GM12878 (cell line): Measurements from ENCODE around the gene TTLL10. TPM values are rescaled to one million over a fixed set of nuclear protein-coding genes. Genes with fewer than 3 reads are reported as not detected.
"Not testable (repeated sequence)": the region's sequence is repeated elsewhere in the genome, so short reads cannot be mapped to it uniquely, and the experiment has no call there.

Experiments
- ATAC-seq: fragments of 200-7000 bp; cut with Tn5 transposase; 3 replicates; pipeline ENCODE4 v1.9.1; 2020; ENCODE audit warnings: mild to moderate bottlenecking, moderate library complexity
- BruUV-seq: library from RNA; stranded (reverse); fragments of 400-500 nt; replicated peaks from 2 replicates; lab custom pipeline; 2021; lab: Mats Ljungman, UMichigan
- CTCF ChIA-PET: fragments of 300-600 bp; sonication (Branson Sonifier 250); formaldehyde crosslinking; extraction: SDS; loops from one replicate; lab custom pipeline; 2021; ENCODE audit warnings: inconsistent platforms; lab: Yijun Ruan, JAX
- POLR2A ChIA-PET: fragments of 350-600 bp; formaldehyde crosslinking; extraction: SDS; loops from one replicate; lab custom pipeline; 2021; ENCODE audit warnings: inconsistent platforms; lab: Charles Lee
- RAD21 ChIA-PET: fragments of 300-600 bp; sonication (Branson Sonifier 250); formaldehyde crosslinking; loops from one replicate; lab custom pipeline; 2023; ENCODE audit warnings: antibody characterized with exemption; ENCODE audit not compliant: unreplicated experiment; lab: Charles Lee
- SMC1A ChIA-PET: fragments of 300-600 bp; sonication (Branson Sonifier 250); formaldehyde crosslinking; loops from one replicate; lab custom pipeline; 2023; ENCODE audit not compliant: unreplicated experiment, uncharacterized antibody; lab: Charles Lee
- DNase-seq: peaks from one replicate; pipeline ENCODE4 v3.0.0-alpha.2; 2011; ENCODE audit warnings: low read depth, low spot score
- FAIRE-seq: peaks from 3 replicates; lab custom pipeline; 2011; peaks lifted over from hg19 to GRCh38; lab: Jason Lieb, UNC
- H2AFZ ChIP-seq: 2 replicates; pipeline ENCODE4 v1.6.0; 2011; ENCODE audit warnings: low read depth, low read length, control low read depth; ENCODE audit not compliant: control insufficient read depth
- H3K27ac ChIP-seq: 2 replicates; pipeline ENCODE4 v1.5.1; 2011; ENCODE audit warnings: control low read depth; ENCODE audit not compliant: control insufficient read depth, insufficient read depth
- H3K27me3 ChIP-seq, 2 experiments: replicated peaks in 1 of 2; 2 replicates each; pipeline versions ENCODE4 v1.6.0 to v1.6.1; 2011; ENCODE audit warnings: low read length in 1 of 2; ENCODE audit not compliant: control insufficient read depth in 2 of 2, insufficient read depth in 2 of 2
- H3K36me3 ChIP-seq, 2 experiments: 2 replicates each; pipeline ENCODE4 v1.5.1; 2011; ENCODE audit warnings: low read length in 1 of 2; ENCODE audit not compliant: control insufficient read depth in 2 of 2, insufficient read depth in 2 of 2
- H3K4me1 ChIP-seq: 2 replicates; pipeline ENCODE4 v1.6.1; 2011; ENCODE audit warnings: mild to moderate bottlenecking, low read length, moderate library complexity, mixed read lengths; ENCODE audit not compliant: control insufficient read depth, insufficient read depth
- H3K4me2 ChIP-seq: 2 replicates; pipeline ENCODE4 v1.6.0; 2011; ENCODE audit warnings: control low read depth; ENCODE audit not compliant: control insufficient read depth, insufficient read depth
- H3K4me3 ChIP-seq: fragments of 200-600 bp; sonication (generic); 2 replicates; pipeline ENCODE4 v1.5.1; 2016
- H3K79me2 ChIP-seq: 2 replicates; pipeline ENCODE4 v1.6.0; 2011; ENCODE audit warnings: low read length; ENCODE audit not compliant: control insufficient read depth, insufficient read depth
- H3K9ac ChIP-seq: 2 replicates; pipeline ENCODE4 v1.8.0; 2011; ENCODE audit warnings: low read length, control low read depth, mixed read lengths; ENCODE audit not compliant: control insufficient read depth, insufficient read depth
- H3K9me3 ChIP-seq: replicated peaks from 3 replicates; pipeline ENCODE4 v1.5.1; 2011; ENCODE audit warnings: mild to moderate bottlenecking, low read length; ENCODE audit not compliant: control insufficient read depth, insufficient read depth
- H4K20me1 ChIP-seq: 2 replicates; pipeline ENCODE4 v1.6.0; 2011; ENCODE audit not compliant: control insufficient read depth, insufficient read depth
- EZH2 ChIP-seq: IDR thresholded peaks from 2 replicates; pipeline ENCODE4 v1.6.1; 2012; ENCODE audit warnings: low read depth, mild to moderate bottlenecking, control low read depth, inconsistent platforms, low read length, borderline replicate concordance; ENCODE audit not compliant: control insufficient read depth
- FOXK2 ChIP-seq: fragments of 450-650 bp; IDR thresholded peaks from 2 replicates; pipeline ENCODE4 v1.6.1; 2017; ENCODE audit warnings: mild to moderate bottlenecking, moderate library complexity
- KAT2A ChIP-seq: conservative IDR thresholded peaks from 2 replicates; pipeline ENCODE4 v1.6.1; 2011; ENCODE audit warnings: low read depth, low read length; ENCODE audit not compliant: control insufficient read depth
- LARP7 ChIP-seq: fragments of 450-650 bp; IDR thresholded peaks from 2 replicates; pipeline ENCODE4 v1.6.1; 2017; ENCODE audit warnings: mild to moderate bottlenecking
- RCOR1 ChIP-seq: conservative IDR thresholded peaks from 2 replicates; pipeline ENCODE4 v1.6.1; 2012; ENCODE audit warnings: low read depth, low read length, improper control_type of control experiment
- RELA ChIP-seq: fragments of 450-650 bp; IDR thresholded peaks from 2 replicates; pipeline ENCODE4 v1.8.0; 2014; ENCODE audit warnings: borderline replicate concordance; ENCODE audit not compliant: partially characterized antibody
- TARDBP ChIP-seq: IDR thresholded peaks from 2 replicates; pipeline ENCODE4 v1.6.1; 2016; ENCODE audit warnings: borderline replicate concordance
- ZBTB33 ChIP-seq: fragments of 450-650 bp; IDR thresholded peaks from 2 replicates; pipeline ENCODE4 v1.6.1; 2017; ENCODE audit warnings: mild to moderate bottlenecking
- WGBS: methylation state at CpG from one replicate; pipeline ENCODE4 v1.1.6; 2016; ENCODE audit warnings: low lambda C conversion rate; ENCODE audit not compliant: insufficient replicate concordance, insufficient coverage; ENCODE audit errors: missing lambda C conversion rate; 5-methylcytosine and 5-hydroxymethylcytosine counted together
- in situ Hi-C: fragments of 300-500 bp; cut with MboI; formaldehyde crosslinking; loops from 9 replicates; pipeline ENCODE4 v1.14.3; 2018; ENCODE audit warnings: mixed read lengths
- intact Hi-C: fragments of 100-400 bp; cut with micrococcal nuclease; formaldehyde crosslinking; loops from one replicate; pipeline ENCODE4 v1.14.2; 2022; ENCODE audit not compliant: unreplicated experiment
- polyA plus RNA-seq, 11 experiments: library from polyadenylated mRNA; depleted of rRNA in 4 of 11; unstranded in 6 of 11; stranded (reverse) in 5 of 11; fragments of >200 nt; fragmentation: Nextera tagmentation in 4 of 11; fragmentation: Illumina TruSeq in 1 of 11; extraction: Ambion mirVana in 4 of 11; extraction: Trizol in 1 of 11; gene quantifications; 1 replicate in 1 of 11; 2 replicates in 10 of 11; pipeline versions ENCODE4 v1.2.1 to v1.2.3, GENCODE V29; 2011 to 2016; ENCODE audit warnings: inconsistent platforms in 2 of 11, missing spikeins in 2 of 11, low read depth in 1 of 11
- total RNA-seq, 4 experiments: library from RNA; depleted of rRNA in 3 of 4; stranded (reverse); fragments of >200 nt in 3 of 4; fragmentation: Illumina TruSeq in 1 of 4; extraction: Trizol in 1 of 4; gene quantifications; 2 replicates each; pipeline versions ENCODE4 v1.2.1 to v1.2.3, GENCODE V29; 2013 to 2021
- TF ChIP-seq, protein P1 (sequence below): fragments of 450-650 bp; IDR thresholded peaks from 2 replicates; pipeline ENCODE4 v1.6.1; 2018; ENCODE audit warnings: borderline replicate concordance, mild to moderate bottlenecking; ENCODE audit not compliant: partially characterized antibody

TTLL10 gene
- total and polyA plus RNA-seq, 10 of the 15 experiments (the other 5 are each of a cell fraction or from before 2014, with no cell fraction given) = not detected

- intact Hi-C loops (no loop called here), in situ Hi-C loops (no loop called here)
- SMC1A ChIA-PET = no interaction called here
- no TSS peak for BruUV-seq
- TF ChIP-seq ZBTB33 (no peak), RCOR1 (no peak), RELA (no peak), FOXK2 (no peak), KAT2A (no peak), EZH2 (no peak), TARDBP (no peak), LARP7 (no peak)
- TF ChIP-seq, protein P1, sequence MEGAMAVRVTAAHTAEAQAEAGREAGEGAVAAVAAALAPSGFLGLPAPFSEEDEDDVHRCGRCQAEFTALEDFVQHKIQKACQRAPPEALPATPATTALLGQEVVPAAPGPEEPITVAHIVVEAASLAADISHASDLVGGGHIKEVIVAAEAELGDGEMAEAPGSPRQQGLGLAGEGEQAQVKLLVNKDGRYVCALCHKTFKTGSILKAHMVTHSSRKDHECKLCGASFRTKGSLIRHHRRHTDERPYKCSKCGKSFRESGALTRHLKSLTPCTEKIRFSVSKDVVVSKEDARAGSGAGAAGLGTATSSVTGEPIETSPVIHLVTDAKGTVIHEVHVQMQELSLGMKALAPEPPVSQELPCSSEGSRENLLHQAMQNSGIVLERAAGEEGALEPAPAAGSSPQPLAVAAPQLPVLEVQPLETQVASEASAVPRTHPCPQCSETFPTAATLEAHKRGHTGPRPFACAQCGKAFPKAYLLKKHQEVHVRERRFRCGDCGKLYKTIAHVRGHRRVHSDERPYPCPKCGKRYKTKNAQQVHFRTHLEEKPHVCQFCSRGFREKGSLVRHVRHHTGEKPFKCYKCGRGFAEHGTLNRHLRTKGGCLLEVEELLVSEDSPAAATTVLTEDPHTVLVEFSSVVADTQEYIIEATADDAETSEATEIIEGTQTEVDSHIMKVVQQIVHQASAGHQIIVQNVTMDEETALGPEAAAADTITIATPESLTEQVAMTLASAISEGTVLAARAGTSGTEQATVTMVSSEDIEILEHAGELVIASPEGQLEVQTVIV = no peak
- Histone ChIP-seq H4K20me1 (no peaks in the 10 kb centered on the region), H3K79me2 (no peaks in the 10 kb centered on the region), H3K4me2 (no peak overlapping the region), H3K27ac (no peak overlapping the region), H3K9me3 (no peaks in the 10 kb centered on the region; the same call in 2 of the 3 replicates), H2AFZ (no peak overlapping the region), H3K27me3 (no peaks in the 10 kb centered on the region; a peak in 2 of 4 replicates), H3K4me1 (peaks cover 16% of the 10 kb centered on the region), H3K4me3 (no peak overlapping the region), H3K9ac (no peak overlapping the region), H3K36me3 (no peaks in the 10 kb centered on the region)
- ATAC-seq (no peak), FAIRE-seq (no peak), DNase-seq (no peak)
- CTCF ChIA-PET = no interaction called here
- POLR2A ChIA-PET = no interaction called here
- 55% methylated on average over 27 of the region's 29 CpGs for WGBS
- RAD21 ChIA-PET = interaction anchor here (1.4 kb wide), 1 partner anchor 53 kb away, joined by 4 read pairs; no protein-coding TSS in a partner anchor
Measured at GRCh38 chr1:1175221-1176062, 1.8 kb downstream of the TTLL10 start.

DNA sequence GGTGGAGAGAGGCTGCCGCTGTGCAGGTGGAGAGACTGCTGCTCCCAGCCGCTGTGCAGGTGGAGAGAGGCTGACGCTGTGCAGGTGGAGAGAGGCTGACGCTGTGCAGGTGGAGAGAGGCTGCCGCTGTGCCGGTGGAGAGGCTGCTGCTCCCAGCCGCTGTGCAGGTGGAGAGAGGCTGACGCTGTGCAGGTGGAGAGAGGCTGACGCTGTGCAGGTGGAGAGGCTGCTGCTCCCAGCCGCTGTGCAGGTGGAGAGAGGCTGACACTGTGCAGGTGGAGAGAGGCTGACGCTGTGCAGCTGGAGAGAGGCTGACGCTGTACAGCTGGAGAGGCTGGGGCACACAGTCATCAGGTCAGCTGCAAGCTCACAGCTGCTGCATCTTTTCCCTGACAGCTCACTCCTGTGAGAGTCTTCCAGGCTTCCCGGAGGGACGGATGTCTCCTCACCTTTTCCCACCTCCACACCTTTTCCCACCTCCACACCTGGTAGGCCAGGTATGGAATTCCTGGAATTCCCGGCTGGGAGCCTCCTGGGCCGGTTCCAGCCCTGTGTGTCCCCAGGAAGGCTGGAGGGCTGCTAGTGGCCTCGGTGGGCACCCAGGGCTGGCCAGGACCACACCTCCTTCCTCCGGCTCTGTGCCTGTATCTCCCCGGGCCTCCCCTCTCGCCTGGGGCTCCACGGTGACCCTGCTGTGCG lies 2.5 kb downstream of the TTLL10 start:
- H3K9ac ChIP-seq, H3K9me3 ChIP-seq, DNase-seq, H3K36me3 ChIP-seq, CTCF ChIA-PET, BruUV-seq, intact Hi-C loops, in situ Hi-C loops, SMC1A ChIA-PET, H2AFZ ChIP-seq, FAIRE-seq, H3K4me3 ChIP-seq, H3K27me3 ChIP-seq, H3K4me2 ChIP-seq, H3K27ac ChIP-seq, ATAC-seq, H4K20me1 ChIP-seq, H3K79me2 ChIP-seq, POLR2A ChIA-PET: not testable (repeated sequence)
- WGBS = 43% methylated on average over 22 of the region's 22 CpGs
- peaks cover 14% of the 10 kb centered on the region for H3K4me1 ChIP-seq
- RAD21 ChIA-PET = interaction anchor here (1.4 kb wide), 1 partner anchor 54 kb away, joined by 4 read pairs; no protein-coding TSS in a partner anchor
